Muscle of arm (tissue), 12 donors: ENCODE data around the gene SPCS3. TPM values are rescaled to one million over a fixed set of nuclear protein-coding genes. Genes with fewer than 3 reads are reported as not detected.
"Not testable (repeated sequence)": the region's sequence is repeated elsewhere in the genome, so short reads cannot be mapped to it uniquely, and the experiment has no call there.

Experiments
- DNase-seq: peaks from one replicate; pipeline ENCODE4 v3.0.0-alpha.2; 2013
- polyA plus RNA-seq, 12 donors: library from polyadenylated mRNA; unstranded; fragments of 120-200 nt; gene quantifications; one replicate each; pipeline ENCODE4 v1.2.1, GENCODE V29; 2013; ENCODE audit not compliant: insufficient read length in 12 of 12

Gene SPCS3
- polyA plus RNA-seq, 12 donors = 51.9 to 82.1 (median 70.4) TPM; not detected in 1

- DNase-seq = peak; percentile 68
Measured at GRCh38 chr4:176340871-176341685, 21.3 kb downstream of the SPCS3 start.

GRCh38 chr4:176342384-176342783, 22.6 kb downstream of the SPCS3 start:
- DNase-seq = no peak

DNA sequence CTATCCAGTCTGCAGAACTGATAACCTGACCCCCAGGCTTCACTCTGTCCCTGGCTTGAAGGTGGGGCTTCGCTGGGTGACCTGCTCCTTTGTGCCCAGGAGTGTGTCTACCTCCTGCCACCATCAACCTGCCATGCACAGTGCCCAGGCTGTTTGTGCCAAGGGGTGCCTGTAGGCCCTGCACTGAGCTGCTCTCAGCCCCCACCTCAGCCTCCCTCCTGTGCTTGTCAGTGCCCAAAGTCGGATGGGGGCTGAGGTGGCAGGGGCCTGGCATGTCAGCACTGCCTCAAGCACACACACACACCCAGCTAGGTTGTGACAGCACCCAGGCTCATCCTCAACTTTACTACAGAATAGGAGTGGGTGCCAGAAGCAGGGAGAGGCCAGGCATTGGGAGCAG, 23.5 kb downstream of the SPCS3 start:
- DNase-seq = no peak

DNA sequence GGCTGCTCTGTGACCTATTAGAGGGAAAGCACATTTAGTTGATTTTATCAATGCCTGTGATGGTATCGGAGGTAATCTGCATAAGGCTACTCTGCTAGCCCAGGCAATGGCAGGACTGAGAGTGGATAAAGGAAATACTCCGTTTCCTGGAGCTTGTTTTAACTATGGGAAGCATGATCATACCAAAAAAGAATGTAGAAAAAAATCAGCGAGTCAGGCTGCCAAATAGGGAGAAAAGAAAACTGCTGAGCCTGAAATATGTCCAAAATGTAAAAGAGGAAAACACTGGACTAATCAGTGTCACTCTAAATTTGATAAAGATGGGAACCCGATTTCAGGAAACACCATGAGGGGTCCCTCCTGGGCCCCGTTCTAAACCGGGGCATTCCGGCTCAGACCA, 25.6 kb downstream of the SPCS3 start:
- peak; percentile 54 for DNase-seq

- DNase-seq = not testable (repeated sequence)
Measured at GRCh38 chr4:176346836-176347235, 27.1 kb downstream of the SPCS3 start.

DNA sequence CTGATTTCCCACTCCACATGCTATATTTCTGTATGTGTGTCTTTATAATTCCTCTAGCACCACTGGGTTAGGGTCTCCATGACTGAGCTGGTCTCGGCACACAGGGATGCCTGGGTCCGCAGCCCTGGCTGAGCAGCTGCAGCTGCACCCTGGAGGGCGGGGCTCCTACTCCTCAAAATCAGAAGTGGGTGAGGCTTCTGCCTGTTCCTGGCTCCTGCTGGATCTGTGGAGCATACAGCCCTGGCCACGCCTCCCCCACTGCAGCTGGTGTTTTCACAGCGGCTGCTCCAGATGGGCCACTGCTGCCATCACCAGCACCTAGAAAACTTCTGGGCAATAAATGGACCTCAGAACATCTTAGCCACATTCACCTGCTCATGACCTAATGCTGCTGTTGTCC, 30.9 kb downstream of the SPCS3 start:
- no peak for DNase-seq

DNA sequence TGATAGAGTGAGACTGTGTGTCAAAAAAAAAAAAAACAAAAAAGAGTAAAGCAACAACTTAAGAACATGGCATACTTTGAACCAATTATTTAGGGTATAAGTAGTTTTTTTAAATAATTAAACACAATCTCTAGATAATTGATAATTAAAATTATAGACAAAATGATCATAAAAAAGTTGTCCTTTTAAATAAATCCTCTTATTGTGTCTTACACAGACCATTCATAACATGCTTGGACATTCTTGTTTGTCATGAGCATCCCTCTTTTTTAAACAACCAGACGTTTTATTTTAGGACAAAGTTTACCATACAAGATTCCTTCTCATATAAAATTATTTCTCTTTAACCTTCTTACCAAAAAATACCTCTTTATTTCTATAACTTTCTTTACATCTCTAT, 35.1 kb downstream of the SPCS3 start:
- DNase-seq = no peak

GRCh38 chr4:176357359-176358082, 37.8 kb downstream of the SPCS3 start:
- DNase-seq = no peak

DNA sequence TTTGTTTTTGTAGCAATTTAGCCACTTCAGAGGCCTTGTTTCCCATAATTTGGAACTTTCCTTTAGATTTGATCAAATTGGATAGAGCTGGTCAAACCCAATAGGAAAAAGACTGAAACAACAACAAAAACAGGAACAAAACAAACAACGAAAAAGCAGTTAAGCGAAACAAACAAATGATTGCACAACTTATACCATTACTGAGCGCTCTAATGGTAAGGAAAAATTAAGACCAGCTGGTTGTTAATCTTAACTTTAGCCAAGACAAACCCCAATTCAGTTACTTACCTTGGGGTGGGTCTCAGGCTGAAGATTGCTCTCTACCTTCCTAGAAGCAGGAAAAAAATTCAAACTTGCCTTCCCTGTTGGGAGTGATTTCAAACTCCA, 38.3 kb downstream of the SPCS3 start:
- no peak for DNase-seq

- DNase-seq = no peak
Measured at GRCh38 chr4:176359590-176359989, 39.8 kb downstream of the SPCS3 start.

GRCh38 chr4:176360446-176360845, 40.7 kb downstream of the SPCS3 start:
- DNase-seq = no peak

DNA sequence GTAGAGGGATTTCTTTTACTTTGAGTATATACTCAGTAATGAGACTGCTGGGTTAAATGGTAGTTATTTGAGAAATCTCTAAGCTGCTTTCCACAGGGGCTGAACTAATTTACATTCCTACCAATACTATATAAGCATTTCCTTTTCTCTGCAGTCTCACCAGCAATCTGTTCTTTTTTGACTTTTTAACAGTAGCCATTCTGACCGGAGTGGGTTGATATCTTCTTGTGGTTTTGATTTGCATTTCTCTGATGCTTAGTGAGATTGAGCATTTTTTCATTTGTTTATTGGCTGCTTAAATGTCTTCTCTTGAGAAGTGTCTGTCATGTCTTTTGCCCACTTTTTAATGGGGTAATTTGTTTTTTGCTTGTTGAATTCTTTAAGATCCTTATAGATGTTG, 43.3 kb downstream of the SPCS3 start:
- no peak for DNase-seq

DNA sequence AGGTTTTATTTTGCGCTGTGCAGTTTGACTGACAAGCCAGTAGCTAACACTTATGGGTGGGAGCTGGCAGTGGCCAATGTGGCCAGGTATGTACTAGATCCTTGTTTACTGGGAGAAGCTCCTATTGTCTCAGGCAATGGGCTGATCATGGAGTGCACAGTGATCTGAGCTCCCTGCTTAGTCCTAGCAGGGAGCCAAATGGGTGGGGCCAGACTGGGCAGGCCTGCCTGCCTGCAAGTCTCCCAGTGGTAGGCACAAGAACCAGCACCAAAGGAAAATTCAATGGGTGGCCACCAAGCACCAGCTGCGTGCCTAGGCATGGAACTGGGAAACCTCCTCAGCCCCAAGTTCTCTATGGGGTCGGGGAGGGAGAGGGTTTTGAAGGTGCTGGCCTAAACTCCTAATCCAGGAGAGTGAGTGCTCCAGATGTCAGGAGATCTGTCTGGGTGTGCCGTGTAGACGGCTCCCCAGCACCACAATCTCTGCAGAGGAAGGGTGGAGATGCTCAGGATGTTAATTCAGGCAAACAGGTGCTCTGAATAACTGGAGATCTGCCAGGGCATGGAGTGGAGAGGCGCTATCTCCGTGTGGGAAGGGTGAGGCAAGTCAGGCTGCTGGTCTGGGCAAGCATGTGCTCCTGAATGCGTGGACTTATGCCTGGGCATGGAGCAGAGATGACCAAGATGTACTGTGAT, 48.2 kb downstream of the SPCS3 start:
- DNase-seq = no peak

DNA sequence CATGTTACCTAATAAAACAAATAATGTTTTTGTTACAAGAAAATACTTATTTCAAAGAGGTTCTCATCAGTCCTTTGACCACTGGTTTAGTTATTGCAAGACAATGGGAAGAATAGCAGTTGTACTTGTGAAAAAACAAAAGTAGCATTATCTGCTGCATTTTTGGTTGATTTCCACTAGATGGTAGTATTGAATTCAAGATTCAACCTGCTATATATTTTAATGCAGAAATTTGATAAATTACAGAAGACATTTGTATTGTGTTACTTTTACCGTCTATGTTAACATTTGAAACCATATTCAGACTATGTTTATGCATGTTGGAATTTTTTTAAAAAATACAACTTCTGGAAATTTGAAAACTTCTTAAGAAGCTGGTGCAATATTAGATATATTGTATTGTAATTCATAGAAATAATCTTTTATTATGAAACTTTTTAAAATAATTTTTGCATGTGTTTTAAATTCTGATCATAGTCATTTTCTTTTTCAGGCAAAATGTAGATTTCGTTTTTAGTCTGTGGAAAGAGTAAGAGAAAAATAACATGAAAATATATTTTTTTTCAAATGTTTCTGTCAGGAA, 56.4 kb downstream of the SPCS3 start:
- DNase-seq = no peak

DNA sequence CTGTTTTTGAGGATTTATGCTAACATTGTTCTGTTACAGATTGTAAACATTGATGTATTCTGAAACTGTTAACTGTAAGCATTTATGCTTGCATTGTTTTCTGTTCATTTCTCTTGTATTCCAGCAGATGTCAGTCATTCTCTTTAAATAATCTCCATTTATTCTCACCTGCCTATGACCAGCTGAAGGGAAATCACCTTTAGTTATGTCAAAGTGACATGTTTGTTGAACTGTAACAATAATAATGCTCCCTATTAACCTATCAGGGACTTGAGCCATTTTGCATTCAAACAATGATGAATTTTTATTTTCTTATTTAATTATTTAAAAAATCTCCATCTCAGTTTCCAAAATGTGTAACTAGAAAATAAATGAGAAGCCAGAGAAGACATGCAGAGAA, 58.0 kb downstream of the SPCS3 start:
- DNase-seq = no peak

- DNase-seq = no peak
Measured at GRCh38 chr4:176380352-176381157, 60.8 kb downstream of the SPCS3 start.

Other genes with a start within 250 kb of the SPCS3 start
- gene SPATA4, start 124.4 kb upstream of the SPCS3 start, polyA plus RNA-seq = under 1 TPM in 9 of 12 donors, not detected in 3; 0.17 to 0.93 (median 0.43) TPM
- gene ASB5, start 50.7 kb upstream of the SPCS3 start, polyA plus RNA-seq = 100 to 1,000 TPM in 9 of 12 donors, 10 to 100 TPM in 2, not detected in 1; 41.0 to 196 (median 128) TPM